Fibroblast of lung (primary cell): ENCODE measurements around the gene PIN1. TPM values are rescaled to one million over a fixed set of nuclear protein-coding genes. Genes with fewer than 3 reads are reported as not detected.

Experiments
- DNase-seq, 2 donors: peaks; one replicate each; pipeline versions ENCODE4 v3.0.0 to v3.0.0-alpha.2; 2010; ENCODE audit warnings: low read depth in 2 of 2
- H2AFZ ChIP-seq: 2 replicates; pipeline ENCODE4 v1.5.1; 2012; ENCODE audit warnings: low read length, control low read depth, inconsistent platforms
- H3K27ac ChIP-seq: 2 replicates; pipeline ENCODE4 v1.5.1; 2011; ENCODE audit warnings: low read length, control low read depth; ENCODE audit not compliant: insufficient read depth
- H3K27me3 ChIP-seq: 2 replicates; pipeline ENCODE4 v1.5.1; 2011; ENCODE audit warnings: mild to moderate bottlenecking, low read length; ENCODE audit not compliant: control insufficient read depth, insufficient read depth
- H3K36me3 ChIP-seq: 2 replicates; pipeline ENCODE4 v1.5.1; 2011; ENCODE audit warnings: low read length; ENCODE audit not compliant: control insufficient read depth, insufficient read depth
- H3K4me1 ChIP-seq: 2 replicates; pipeline ENCODE4 v1.5.1; 2011; ENCODE audit warnings: low read length; ENCODE audit not compliant: control insufficient read depth, insufficient read depth; ENCODE audit errors: extremely low read depth
- H3K4me2 ChIP-seq: 2 replicates; pipeline ENCODE4 v1.5.1; 2011; ENCODE audit warnings: low read length, control low read depth; ENCODE audit not compliant: insufficient read depth; ENCODE audit errors: extremely low read depth
- H3K4me3 ChIP-seq, 4 experiments: fragments of 200-600 bp in 1 of 4; sonication (generic) in 1 of 4; replicated peaks in 1 of 4; 2 replicates each; pipeline ENCODE4 v1.5.1; 2011 to 2016; ENCODE audit warnings: low read length in 4 of 4, low read depth in 3 of 4, mild to moderate bottlenecking in 3 of 4, control low read depth in 2 of 4, inconsistent platforms in 1 of 4, mixed read lengths in 1 of 4; ENCODE audit not compliant: insufficient read depth in 1 of 4; ENCODE audit errors: control extremely low read depth in 1 of 4
- H3K79me2 ChIP-seq: 2 replicates; pipeline ENCODE4 v1.5.1; 2012; ENCODE audit warnings: mild to moderate bottlenecking, low read length, inconsistent platforms; ENCODE audit not compliant: control insufficient read depth, insufficient read depth
- H3K9ac ChIP-seq: 2 replicates; pipeline ENCODE4 v1.5.1; 2011; ENCODE audit warnings: mild to moderate bottlenecking, low read length, control low read depth; ENCODE audit not compliant: insufficient read depth
- H3K9me3 ChIP-seq: 2 replicates; pipeline ENCODE4 v1.5.1; 2012; ENCODE audit warnings: low read depth, low read length; ENCODE audit not compliant: control insufficient read depth, insufficient read depth
- H4K20me1 ChIP-seq: 2 replicates; pipeline ENCODE4 v1.5.1; 2011; ENCODE audit warnings: low read length; ENCODE audit not compliant: control insufficient read depth, insufficient read depth; ENCODE audit errors: extremely low read depth
- CTCF ChIP-seq, 2 donors: IDR thresholded peaks in 1 of 2; conservative IDR thresholded peaks in 1 of 2; 1 replicate in 1 of 2; 2 replicates in 1 of 2; pipeline ENCODE4 v1.5.1; 2011 to 2012; ENCODE audit warnings: low read length in 2 of 2, control low read depth in 1 of 2, inconsistent platforms in 1 of 2, low read depth in 1 of 2, mild to moderate bottlenecking in 1 of 2
- EZH2 ChIP-seq: IDR thresholded peaks from 2 replicates; pipeline ENCODE4 v1.5.1; 2012; ENCODE audit warnings: low read length, control low read depth, mild to moderate bottlenecking; ENCODE audit errors: missing control alignments
- polyA plus RNA-seq, 2 donors: library from polyadenylated mRNA; depleted of rRNA in 1 of 2; stranded (reverse) in 1 of 2; unstranded in 1 of 2; fragments of >200 nt; gene quantifications; 2 replicates each; pipeline ENCODE4 v1.2.1, GENCODE V29; 2011 to 2012; ENCODE audit warnings: missing spikeins in 1 of 2
- total RNA-seq: library from RNA; depleted of rRNA; stranded (reverse); fragments of >200 nt; gene quantifications from 2 replicates; pipeline ENCODE4 v1.2.1, GENCODE V29; 2014

Gene PIN1
- total and polyA plus RNA-seq, 2 donors (not counting 1 experiment from before 2014, with no cell fraction given), result 33.4 to 98.8 TPM

GRCh38 chr19:9856609-9857008 lies 21.5 kb downstream of the PIN1 start:
- no peak overlapping the region for H2AFZ ChIP-seq

GRCh38 chr19:9857076-9857721 lies 22.1 kb downstream of the PIN1 start:
- H4K20me1 ChIP-seq, result no peaks in the 10 kb centered on the region
- H3K9ac ChIP-seq, result no peak overlapping the region
- no peak for TF ChIP-seq EZH2
- no peak for TF ChIP-seq CTCF (conservative IDR thresholded peaks at IDR 0.05 in 1 of 2, IDR thresholded peaks at IDR 0.05 in 1 of 2; ENCODE audit: low read depth in 1 of 2, low read length in 2 of 2)
- H3K27me3 ChIP-seq, result no peaks in the 10 kb centered on the region
- H3K27ac ChIP-seq, result no peak overlapping the region
- no peaks in the 10 kb centered on the region for H3K79me2 ChIP-seq
- H3K4me3 ChIP-seq, result no peak overlapping the region
- no peaks in the 10 kb centered on the region for H3K4me1 ChIP-seq
- H2AFZ ChIP-seq, result no peak overlapping the region
- peaks cover 1% of the 10 kb centered on the region for H3K36me3 ChIP-seq
- DNase-seq, result no peak
- no peaks in the 10 kb centered on the region for H3K9me3 ChIP-seq
- H3K4me2 ChIP-seq, result no peak overlapping the region

More at GRCh38 chr19:9856609-9857008, 21.5 kb downstream of the PIN1 start:
- H3K79me2 ChIP-seq, result no peaks in the 10 kb centered on the region
- no peaks in the 10 kb centered on the region for H3K4me1 ChIP-seq
- H3K27ac ChIP-seq, result no peak overlapping the region
- no peaks in the 10 kb centered on the region for H3K27me3 ChIP-seq
- H4K20me1 ChIP-seq, result no peaks in the 10 kb centered on the region
- H3K36me3 ChIP-seq, result peaks cover 1% of the 10 kb centered on the region
- no peak for DNase-seq
- no peak overlapping the region for H3K4me3 ChIP-seq
- no peak overlapping the region for H3K9ac ChIP-seq
- no peaks in the 10 kb centered on the region for H3K9me3 ChIP-seq
- H3K4me2 ChIP-seq, result no peak overlapping the region
- TF ChIP-seq CTCF (conservative IDR thresholded peaks at IDR 0.05 in 1 of 2, IDR thresholded peaks at IDR 0.05 in 1 of 2; ENCODE audit: low read depth in 1 of 2, low read length in 2 of 2), result no peak
- TF ChIP-seq EZH2, result no peak

GRCh38 chr19:9857920-9858746 lies 23.0 kb downstream of the PIN1 start:
- Histone ChIP-seq H3K36me3 (peaks cover 1% of the 10 kb centered on the region), H4K20me1 (no peaks in the 10 kb centered on the region), H3K4me1 (no peaks in the 10 kb centered on the region), H3K9ac (no peak overlapping the region), H3K27ac (no peak overlapping the region), H3K27me3 (no peaks in the 10 kb centered on the region), H3K9me3 (no peaks in the 10 kb centered on the region), H3K79me2 (no peaks in the 10 kb centered on the region), H2AFZ (no peak overlapping the region), H3K4me3 (no peak overlapping the region), H3K4me2 (no peak overlapping the region)
- no peak for TF ChIP-seq EZH2
- TF ChIP-seq CTCF (conservative IDR thresholded peaks at IDR 0.05 in 1 of 2, IDR thresholded peaks at IDR 0.05 in 1 of 2; ENCODE audit: low read depth in 1 of 2, low read length in 2 of 2), result no peak
- no peak for DNase-seq
